HG03097 (cell line): ENCODE measurements around the gene NUP42.
A peak's percentile ranks its signal among the peaks of the same experiment; 100 is the strongest.
"Not testable (repeated sequence)": the region's sequence is repeated elsewhere in the genome, so short reads cannot be mapped to it uniquely, and the experiment has no call there.

Experiments used
- ATAC-seq: cut with Tn5 transposase; IDR thresholded peaks from one replicate; pipeline ENCODE4 v1.9.1; 2021; ENCODE audit not compliant: unreplicated experiment, low FRiP score

NUP42 gene

DNA sequence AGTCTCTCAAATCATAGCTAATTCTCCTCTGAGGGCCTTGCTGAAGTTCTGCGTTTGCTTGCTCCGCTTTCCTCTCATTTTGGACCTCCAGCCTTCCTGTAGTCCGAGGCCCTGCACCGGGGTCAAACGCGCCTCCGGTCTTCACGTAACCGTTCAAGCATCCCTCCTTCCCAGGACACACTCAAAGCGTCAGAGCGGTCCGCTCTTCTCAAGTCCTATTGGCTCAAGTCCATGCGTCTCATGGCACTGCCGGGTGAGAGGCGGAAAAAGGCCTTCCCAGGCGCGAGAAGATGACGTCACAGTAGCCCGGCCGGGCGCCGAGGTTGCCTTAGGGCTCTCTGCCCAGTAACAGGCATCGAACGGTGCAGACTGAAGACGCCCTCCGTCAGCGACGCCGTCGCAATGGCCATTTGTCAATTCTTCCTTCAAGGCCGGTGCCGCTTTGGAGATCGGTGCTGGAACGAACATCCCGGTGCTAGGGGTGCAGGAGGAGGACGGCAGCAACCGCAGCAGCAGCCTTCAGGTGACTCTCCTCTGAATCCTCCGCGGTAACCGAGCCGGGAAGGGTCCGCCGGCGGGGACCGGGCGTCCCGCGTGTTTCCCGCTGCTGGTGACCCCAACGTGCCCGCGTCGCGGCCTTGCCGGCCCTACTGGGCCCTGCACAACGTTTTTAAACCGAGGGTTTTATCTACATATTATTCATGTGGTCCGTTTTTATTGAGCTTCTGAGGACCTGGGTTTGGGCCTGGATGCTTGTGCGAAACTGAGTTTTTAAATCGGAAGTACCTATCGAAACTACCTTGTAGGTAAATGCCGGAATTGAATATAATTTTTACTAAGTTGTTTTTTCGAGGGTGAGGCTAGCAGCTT lies at the start of gene NUP42:
Gene NUP42, plus strand, starts transcription at position 365 of the 870 bp plus-strand sequence. Its CDS starts 38 bp downstream, at position 403.
- peak; percentile 94 for ATAC-seq

DNA sequence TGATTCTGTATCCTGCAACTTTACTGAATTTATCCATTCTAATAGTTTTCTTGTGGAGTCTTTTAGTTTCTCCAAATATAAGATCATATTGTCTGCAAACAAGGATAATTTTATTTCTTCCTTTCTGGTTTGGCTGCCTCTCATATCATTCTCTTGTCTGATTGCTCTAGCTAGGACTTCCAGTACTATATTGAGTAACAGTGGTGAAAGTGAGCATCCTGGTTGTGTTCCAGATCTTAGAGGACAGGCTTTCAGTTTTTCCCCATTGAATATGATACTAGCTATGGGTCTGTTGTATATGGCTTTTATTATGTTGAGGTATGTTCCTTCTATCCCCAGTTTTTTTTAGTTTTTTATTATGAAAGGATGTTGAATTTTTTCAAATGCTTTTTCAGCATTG lies 48.1 kb upstream of the NUP42 start:
- ATAC-seq: no peak

GRCh38 chr7:23135755-23136154 lies 46.1 kb upstream of the NUP42 start:
- no peak for ATAC-seq

DNA sequence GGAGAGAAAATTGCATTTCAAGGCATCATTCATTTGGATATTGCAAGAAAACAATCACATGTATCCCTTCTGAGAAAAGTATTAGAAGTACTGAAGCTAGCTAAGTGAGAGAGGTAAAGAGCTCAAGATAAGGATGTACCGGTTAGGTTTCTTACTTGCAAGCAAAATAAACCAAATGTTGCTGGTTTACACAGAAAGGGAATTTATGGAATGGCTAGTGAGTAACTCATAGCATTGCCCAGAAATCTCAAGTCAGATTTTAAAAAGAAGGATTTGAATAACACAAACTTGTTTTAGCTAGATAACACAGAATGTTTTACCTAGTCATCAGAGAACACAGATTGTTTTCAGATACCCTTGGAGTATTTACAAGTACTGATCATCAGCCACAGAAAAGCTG lies 45.6 kb upstream of the NUP42 start:
- no peak for ATAC-seq

DNA sequence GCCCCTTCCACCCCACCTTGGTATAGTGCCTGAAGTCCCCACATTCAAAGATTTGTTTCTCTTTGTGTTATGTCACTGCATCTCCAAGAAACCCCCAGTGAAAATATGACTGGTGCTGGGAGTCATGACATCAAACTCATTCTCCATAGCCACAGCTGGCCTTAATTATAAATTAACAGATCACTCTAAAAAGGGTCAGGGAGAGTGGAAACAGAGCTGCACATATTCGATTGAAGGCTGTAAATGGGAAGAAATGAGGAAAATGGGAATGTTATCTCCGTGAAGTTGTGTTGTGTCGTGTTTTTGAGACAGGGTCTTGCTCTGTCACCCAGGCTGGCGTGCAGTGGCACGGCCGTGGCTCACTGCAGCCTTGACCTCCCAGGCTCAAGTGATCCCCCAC lies 24.2 kb upstream of the NUP42 start:
- no peak for ATAC-seq

DNA sequence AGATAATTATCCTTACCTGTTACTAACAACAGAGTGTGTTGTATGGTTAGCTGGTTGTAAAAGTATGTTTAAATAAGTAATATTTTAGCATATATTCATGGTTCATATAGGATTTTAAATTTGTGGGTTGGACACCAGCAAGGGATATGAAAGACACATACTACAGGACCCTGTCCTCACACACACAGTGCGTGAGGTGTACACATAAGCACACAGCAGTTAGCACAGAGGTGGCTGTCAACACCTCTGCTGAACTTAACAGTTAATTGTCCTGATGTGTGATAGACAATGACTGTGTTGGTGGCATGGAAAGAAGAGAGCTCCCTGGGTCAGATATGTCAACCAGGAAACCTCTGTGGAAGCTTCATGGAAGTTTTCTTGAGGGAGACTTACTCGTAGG lies 23.3 kb upstream of the NUP42 start:
- no peak for ATAC-seq

- no peak for ATAC-seq
These were observed 20.4 kb upstream of the NUP42 start for GRCh38 chr7:23161482-23161881.

DNA sequence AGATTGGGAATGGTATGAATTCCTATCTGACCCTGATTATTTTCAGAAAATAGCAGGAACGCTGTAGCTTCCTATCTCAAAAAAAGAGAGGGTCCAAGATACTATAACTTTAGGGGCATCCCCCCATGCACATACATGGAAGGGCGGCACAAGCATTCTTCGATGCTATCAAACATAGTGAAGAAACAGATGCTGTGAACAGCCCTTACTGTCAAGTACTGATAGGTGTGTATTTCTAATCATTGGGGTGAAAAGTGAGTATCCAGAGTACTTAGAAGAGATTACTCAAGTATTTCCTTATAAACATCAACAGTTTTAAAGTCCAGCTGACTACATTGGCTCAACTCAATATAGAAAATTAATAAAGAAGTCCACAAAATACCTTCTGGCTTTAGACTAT lies 17.0 kb upstream of the NUP42 start:
- no peak for ATAC-seq

GRCh38 chr7:23165316-23165715 lies 16.5 kb upstream of the NUP42 start:
- ATAC-seq: no peak

DNA sequence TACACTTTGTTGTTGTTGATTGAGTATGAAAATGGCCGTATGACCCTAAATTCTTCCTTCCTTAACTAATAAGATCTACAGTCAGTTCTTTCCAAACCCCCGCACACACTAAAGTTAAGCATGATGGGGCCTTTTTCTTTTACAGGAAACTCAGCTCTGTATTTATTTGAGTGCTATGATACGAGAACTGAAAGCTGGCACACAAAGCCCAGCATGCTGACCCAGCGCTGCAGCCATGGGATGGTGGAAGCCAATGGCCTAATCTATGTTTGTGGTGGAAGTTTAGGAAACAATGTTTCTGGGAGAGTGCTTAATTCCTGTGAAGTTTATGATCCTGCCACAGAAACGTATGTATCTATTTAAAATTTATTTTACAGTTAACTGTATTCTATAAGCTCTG lies 14.2 kb upstream of the NUP42 start:
- ATAC-seq: no peak

GRCh38 chr7:23168111-23168885 lies 13.6 kb upstream of the NUP42 start:
- no peak for ATAC-seq

GRCh38 chr7:23175938-23176337 lies 5.9 kb upstream of the NUP42 start:
- ATAC-seq: no peak

DNA sequence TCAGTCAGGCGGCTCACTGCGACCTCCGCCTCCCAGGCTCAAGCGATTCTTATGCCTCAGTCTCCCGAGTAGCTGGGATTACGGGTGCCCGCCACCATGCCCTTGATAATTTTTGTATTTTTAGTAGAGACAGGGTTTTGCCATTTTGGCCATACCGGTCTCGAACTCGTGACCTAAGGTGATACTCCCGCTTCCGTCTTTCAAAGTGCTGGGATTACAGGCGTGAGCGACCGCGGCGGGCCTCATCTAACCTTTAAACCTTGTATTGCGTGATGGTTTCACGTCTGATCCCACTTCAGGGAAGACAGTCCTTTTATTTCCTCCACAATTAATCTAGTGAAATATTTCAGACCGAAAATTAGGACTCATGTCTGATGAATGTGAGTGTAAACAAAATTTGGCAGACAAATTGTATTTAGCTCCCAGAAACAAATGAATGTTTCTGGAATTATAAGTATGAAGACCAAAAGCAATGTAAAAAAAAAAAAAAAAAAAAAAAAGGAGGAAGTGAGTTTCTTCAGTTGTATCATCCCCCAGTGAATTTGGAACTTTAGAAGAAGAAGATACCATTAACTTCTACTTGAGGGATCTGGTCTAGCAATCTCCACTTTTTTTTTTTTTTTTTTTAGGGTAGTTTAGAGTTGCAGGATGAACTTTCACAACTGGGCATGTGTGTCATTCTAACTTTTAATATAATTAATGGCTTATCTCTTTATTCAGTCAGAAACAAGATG lies 1.6 kb downstream of the NUP42 start:
- no peak for ATAC-seq

- ATAC-seq: no peak
These were observed 2.4 kb downstream of the NUP42 start for GRCh38 chr7:23184291-23184690.

GRCh38 chr7:23184709-23185359 lies 3.0 kb downstream of the NUP42 start:
- ATAC-seq: no peak

DNA sequence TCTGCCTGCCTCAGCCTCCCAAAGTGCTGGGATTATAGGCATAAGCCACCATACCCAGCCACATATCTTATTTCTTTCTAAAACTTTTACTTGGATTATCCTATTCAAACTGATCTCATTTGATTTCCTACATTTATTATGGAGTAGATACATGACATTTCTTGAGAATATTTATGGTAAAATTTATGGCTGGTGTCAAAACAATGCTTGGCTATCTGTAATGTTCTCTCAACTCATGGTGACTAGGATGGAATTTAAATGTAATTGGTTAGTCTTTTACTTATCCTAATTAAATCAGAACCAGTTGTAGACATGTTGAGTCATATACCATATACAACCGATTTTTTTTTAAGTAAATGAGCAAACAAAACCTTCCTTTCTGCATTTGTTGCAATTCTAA lies 4.1 kb downstream of the NUP42 start:
- ATAC-seq: no peak

GRCh38 chr7:23191022-23191421 lies 9.2 kb downstream of the NUP42 start:
- ATAC-seq: no peak

DNA sequence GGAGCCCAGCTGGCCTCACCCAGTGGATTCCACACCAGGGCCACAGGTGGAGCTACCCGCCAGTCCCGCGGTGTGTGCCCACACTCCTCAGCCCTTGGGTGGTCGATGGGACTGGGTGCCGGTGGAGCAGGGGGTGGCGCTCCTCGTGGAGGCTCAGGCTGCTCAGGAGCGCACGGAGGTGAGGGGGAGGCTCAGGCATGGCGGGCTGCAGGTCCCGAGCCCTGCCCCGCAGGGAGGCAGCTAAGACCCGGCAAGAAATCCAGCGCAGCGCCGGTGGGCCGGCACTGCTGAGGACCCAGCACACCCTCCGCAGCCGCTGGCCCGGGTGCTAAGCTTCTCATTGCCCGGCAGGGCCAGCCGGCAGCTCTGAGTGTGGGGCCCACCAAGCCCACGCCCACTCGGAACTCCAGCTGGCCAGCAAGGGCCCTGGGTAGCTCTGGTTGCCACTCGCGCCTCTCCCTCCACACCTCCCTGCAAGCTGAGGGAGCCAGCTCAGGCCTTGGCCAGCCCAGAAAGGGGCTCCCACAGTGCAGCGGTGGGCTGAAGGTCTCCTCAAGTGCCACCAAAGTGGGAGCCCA lies 11.9 kb downstream of the NUP42 start:
- ATAC-seq: not testable (repeated sequence)

DNA sequence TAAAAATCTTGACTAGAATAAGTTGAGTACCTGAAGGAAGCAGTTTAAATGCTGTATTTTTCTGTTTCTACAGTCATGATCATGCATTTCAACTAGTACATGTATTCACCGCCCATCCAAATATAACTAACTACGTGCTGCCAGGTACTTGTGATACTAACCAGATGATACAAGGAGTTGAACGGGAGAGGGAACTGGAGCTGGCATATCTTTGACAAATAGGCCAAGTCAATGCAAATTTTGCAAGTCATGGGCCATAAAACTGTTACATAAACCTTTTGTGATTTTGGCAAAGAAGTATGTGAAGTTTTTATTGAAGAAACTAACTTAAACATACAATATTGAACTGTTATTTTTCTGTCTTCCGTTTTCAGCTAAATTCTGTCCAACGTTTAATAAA lies 14.5 kb downstream of the NUP42 start:
- ATAC-seq: no peak

GRCh38 chr7:23197745-23198144 lies 15.9 kb downstream of the NUP42 start:
- not testable (repeated sequence) for ATAC-seq
